GM12801 (cell line): Measurements from ENCODE around the gene TXNL4A.

Source experiments
- CTCF ChIP-seq: IDR thresholded peaks from one replicate; pipeline ENCODE4 v1.5.1; 2011; ENCODE audit warnings: control low read depth; ENCODE audit not compliant: insufficient read length; ENCODE audit errors: extremely low read depth

Gene TXNL4A

GRCh38 chr18:79952996-79953559 lies 35.3 kb downstream of the TXNL4A start:
- TF ChIP-seq CTCF: no peak

GRCh38 chr18:79952456-79952995 lies 35.8 kb downstream of the TXNL4A start:
- no peak for TF ChIP-seq CTCF

GRCh38 chr18:79951545-79952455 lies 36.6 kb downstream of the TXNL4A start, which contains the start of gene SLC66A2:
Gene SLC66A2 (minus strand): TSS chr18:79951653. CDS start chr18:79950926, 727 bp downstream.
- no peak for TF ChIP-seq CTCF

- no peak for TF ChIP-seq CTCF
These were observed 37.6 kb downstream of the TXNL4A start for GRCh38 chr18:79950515-79951341.

- TF ChIP-seq CTCF: no peak
These were observed 38.5 kb downstream of the TXNL4A start for GRCh38 chr18:79949697-79950487.

- TF ChIP-seq CTCF: no peak
These were observed 39.5 kb downstream of the TXNL4A start for GRCh38 chr18:79948719-79949411.
